GM04503 (cell line): Measurements from ENCODE around the gene KAT2A.

ENCODE experiments used
- DNase-seq: peaks from one replicate; pipeline ENCODE4 v3.0.0-alpha.2; 2012; ENCODE audit warnings: low read depth

KAT2A gene

GRCh38 chr17:42114118-42114517, 7.0 kb downstream of the KAT2A start:
- no peak for DNase-seq

DNA sequence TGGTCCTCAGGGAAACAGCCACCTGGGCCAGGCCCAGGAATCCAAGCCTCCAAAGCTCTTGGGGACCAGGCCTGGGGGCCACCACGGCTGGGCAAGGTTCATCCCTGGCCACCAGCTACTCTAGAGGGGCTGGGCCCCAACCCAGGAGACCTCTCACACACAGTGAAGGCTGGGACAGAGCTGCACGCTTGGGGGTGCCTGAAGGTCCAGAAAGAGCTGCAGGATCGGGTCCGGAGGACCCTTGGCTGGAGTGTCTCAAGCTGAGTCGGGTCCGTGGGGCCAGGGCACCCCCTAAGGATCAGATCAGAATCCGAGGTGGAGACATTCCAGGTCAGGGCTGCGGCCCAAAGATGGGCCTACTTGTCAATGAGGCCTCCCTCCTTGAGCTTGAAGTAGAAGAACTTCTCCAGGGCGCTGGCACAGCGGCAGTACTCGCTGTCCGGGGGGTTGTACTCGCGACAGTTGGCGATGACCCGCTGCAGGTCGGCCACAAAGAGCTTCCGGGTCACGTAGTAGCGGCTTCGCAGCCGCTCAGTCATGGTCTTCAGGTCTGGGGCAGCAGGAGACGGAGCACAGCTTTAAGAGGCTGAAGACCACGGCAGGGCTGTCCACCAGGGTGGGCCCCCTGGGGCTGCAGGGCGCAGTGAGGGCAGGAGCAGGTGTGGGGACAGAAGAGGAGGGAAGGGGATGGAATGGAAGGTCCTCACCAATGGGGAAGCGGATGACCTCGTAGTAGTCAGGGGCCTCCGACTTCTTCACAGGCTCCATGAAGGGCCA, 7.7 kb downstream of the KAT2A start:
- DNase-seq = no peak

- DNase-seq = no peak
These were observed 8.5 kb downstream of the KAT2A start, which contains the start of gene DHX58 for GRCh38 chr17:42112552-42113176. DHX58 (minus strand) TSS chr17:42112714; CDS start chr17:42111892, 822 bp downstream.

GRCh38 chr17:42111871-42112551, 9.2 kb downstream of the KAT2A start:
- no peak for DNase-seq

DNA sequence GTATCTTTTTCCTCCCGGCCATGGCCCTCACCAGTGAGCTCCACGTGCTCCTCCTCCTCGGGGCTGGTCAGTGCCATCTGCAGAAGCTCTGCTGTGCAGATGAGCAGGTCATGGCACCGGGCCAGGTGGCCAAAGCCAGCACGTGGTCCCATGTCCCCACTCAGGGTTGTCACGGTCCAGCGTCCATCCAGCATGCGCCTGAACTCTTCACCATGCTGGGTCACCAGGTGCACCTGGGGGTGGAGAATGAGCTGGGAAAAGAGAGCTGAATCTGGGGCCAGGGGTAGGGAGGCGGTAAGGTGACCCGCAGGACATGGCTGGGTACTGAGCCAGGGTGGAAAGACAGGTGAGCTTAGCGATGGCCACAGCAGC, 9.9 kb downstream of the KAT2A start:
- DNase-seq = no peak

DNA sequence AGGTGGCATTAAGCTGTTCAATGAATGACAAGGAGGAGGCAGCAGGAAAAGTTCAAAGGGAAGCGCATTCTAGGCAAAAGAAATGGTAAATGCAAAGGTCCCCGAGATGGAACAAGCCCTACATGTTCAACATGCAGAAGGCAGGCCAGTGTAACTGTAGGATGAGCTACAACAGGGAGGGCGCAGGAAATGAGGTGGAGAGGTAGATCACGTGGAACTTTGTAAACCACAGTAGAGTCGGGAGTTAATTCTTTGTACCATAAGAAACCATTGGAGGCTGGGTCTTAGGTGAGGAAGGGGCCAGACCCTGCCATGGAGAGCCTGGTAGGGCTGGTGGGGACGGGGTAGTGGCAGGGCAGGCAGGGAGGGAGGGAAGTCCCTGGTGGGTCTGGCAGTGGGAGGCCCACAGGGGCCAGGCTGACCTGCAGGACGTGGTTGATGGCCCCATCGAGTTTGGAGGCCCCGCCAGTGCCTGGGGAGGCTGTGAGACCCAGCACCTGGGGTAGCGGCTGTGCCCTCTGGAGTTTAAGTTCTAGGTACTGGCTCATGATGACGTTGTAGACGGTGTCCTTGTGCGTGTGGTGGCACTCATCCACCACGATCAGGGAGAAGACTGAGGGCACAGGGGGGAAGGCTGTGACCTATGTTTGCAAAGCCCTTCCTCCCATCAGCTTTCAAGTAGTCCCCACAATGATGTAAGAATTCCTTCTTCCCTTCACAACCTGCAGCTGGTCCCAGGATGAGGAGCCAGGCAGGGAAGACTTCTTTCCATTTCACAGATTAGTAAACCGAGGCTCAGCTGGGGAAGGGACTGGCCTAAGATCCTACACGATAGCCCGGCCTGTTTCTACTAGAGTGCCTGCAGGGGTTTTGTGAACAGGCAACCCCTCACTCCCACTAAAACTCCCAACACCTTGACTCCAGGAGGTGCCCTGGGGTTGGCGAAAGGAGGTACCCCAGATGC, 10.6 kb downstream of the KAT2A start:
- no peak for DNase-seq

DNA sequence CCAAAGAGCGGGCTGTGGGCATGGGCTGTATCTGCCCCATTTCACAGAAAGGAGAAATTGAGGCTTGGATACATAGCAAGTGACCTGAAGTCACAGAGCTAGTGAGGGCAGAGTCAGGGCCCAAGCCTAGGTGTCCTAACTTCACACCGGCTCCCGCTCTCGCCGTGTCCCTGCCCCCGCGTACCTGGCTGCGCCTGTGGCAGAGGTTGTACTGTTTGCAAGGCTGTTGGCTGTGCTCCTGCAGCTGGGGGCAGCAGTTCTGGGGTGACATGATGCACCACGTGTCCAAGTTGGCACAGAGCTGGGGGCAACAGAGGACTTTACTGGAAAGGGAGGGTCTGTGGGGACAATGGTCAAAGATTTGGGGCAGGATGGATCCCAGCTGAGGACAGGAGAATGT, 12.1 kb downstream of the KAT2A start:
- DNase-seq = no peak

- DNase-seq = no peak
These were observed 13.3 kb downstream of the KAT2A start for GRCh38 chr17:42107597-42108576.

DNA sequence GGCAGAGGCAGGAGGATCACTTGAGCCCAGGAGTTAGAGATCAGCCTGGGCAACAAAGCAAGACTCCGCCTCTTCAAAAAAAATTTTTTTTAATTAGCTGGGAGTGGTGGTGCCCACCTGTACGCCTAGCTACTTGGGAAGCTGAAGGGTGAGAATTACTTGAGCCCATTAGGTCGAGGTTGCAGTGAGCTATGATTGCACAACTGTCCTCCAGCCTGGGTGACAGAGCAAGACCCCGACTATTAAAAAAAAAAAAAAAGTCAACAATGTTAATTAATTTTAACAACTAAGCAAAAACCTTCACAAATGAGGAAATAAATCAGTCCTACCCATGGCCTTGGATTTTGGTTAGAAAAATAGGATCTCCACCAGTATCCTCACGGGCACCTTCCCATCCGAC, 14.0 kb downstream of the KAT2A start:
- DNase-seq = no peak

- no peak for DNase-seq
These were observed 15.2 kb downstream of the KAT2A start for GRCh38 chr17:42106009-42106408.

DNA sequence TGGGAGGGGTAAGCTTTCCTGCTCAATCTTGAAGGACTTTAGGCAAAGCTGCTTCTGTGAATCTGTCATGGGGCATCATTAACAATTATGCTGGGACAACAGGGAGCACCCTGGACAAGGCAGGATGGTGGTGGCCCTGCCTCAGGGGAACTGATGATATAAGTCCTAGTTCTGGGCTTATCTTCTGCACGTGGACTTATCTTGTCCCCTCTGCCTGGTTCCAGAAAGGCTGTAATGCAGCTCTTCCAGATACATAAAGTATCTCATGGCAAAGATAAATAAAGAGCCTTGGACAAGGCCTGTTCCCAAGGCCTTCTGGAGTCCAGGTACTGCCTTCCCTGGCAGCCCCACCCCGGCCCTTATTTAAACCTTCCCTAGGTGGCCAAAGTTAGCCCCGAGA, 16.9 kb downstream of the KAT2A start:
- DNase-seq = no peak

DNA sequence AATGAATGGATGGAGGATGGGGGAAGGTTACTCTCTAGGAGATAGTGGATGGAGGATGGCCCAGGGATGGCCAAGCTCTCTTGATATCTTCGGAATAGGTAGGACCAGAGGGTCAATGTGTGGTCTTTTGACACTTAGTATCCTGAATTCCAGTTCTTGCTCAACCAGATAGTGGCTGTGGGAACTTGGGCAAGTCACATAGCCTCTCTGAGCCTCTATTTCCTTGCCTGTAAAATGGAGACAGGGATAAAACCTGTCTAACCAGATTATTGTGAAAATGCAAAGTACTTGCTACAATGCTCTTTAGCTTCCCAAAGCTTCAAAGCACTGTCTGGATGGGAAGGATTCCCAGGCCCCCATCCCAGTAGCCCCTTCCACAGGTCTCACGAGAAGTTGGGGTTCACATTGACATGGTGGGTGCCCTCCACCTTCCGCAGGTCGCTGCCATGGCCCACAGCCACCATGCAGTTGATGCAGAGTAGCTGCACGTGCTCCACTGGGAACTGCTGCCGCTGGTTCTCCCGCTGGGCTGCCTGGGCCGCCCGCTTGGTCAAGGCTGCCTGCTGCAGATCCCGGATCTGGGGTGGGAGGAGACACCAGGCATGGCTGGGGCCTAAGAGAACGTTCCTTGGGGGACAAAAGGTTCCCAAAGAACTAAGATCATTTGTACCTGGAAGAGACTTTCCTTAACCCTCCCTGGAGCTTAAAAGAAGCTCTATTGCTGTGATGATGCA, 17.8 kb downstream of the KAT2A start:
- no peak for DNase-seq

- DNase-seq = peak; percentile 9
These were observed 19.5 kb downstream of the KAT2A start for GRCh38 chr17:42101513-42102292.

- no peak for DNase-seq
These were observed 22.3 kb downstream of the KAT2A start for GRCh38 chr17:42098730-42099399.

DNA sequence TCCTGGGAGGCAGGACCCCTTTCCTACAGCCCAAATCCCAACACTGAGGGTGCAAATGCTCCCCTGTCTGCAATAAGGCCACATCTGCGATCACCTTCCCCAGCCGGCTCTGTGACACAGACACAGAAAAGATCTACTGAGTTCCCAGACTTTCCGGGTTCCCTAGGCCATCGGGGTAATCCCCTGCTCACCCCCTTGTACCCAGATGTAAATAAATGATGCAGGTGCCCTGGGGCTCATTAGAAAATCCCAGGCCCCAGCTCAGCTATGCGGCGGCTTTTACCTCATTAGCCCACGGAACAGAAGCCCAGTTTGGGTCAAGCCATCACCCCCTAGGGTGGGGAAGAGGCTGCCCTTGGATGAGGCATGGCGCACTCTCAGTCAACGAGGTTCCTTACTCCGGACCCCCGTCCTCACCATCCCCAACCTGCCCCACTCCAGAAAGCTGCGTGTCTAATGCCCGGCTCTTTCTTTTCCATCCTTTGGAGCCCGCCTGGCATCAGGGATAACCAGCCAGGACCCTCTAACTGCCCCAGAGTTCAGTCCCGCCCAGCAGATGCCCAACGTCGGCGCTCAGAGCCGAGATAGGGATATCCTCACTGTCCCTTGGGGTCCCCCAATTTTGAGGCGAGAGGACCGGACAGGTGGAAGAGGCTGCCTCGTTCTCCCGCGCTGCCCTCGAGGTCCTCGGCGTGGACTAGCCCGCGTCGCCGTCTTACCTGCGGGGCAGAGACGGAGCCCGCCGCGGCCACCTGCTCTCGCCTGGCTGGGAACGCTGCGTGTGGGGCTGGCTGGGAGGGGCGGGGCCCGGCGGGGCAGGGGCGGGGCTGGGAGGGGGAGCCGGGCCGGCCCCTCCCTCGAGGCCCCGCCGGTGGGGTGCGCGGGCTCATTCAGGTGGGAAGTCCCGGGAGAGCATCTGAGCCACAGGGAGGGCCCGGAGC, 23.2 kb downstream of the KAT2A start, which contains the start of gene ZNF385C:
Gene ZNF385C, minus strand, starts transcription at position 783 of the 941 bp plus-strand sequence. CDS start 35,417 bp downstream, outside the sequence.
- DNase-seq = no peak

GRCh38 chr17:42096360-42097111, 24.6 kb downstream of the KAT2A start:
- no peak for DNase-seq
